H9 (cell line): Measurements from ENCODE around the gene PRLH. TPM values are rescaled to one million over a fixed set of nuclear protein-coding genes. Genes with fewer than 3 reads are reported as not detected.

Experiments used
- DNase-seq: peaks from one replicate; pipeline ENCODE4 v3.0.0-alpha.2; 2017
- H2AFZ ChIP-seq: one replicate; pipeline ENCODE4 v1.6.1; 2013; ENCODE audit warnings: mild to moderate bottlenecking, low read length, control low read depth, moderate library complexity
- H2AK5ac ChIP-seq: 2 replicates; pipeline ENCODE4 v1.6.1; 2013; ENCODE audit warnings: low read length, control low read depth, mixed read lengths; ENCODE audit not compliant: insufficient read length
- H2BK120ac ChIP-seq: one replicate; pipeline ENCODE4 v1.6.1; 2013; ENCODE audit warnings: low read depth, mild to moderate bottlenecking, low read length, control low read depth, inconsistent platforms; ENCODE audit not compliant: poor library complexity, severe bottlenecking
- H2BK12ac ChIP-seq: 2 replicates; pipeline ENCODE4 v1.6.1; 2013; ENCODE audit warnings: low read length, control low read depth, mixed read lengths, low read depth; ENCODE audit not compliant: insufficient read length
- H2BK15ac ChIP-seq: 2 replicates; pipeline ENCODE4 v1.6.1; 2013; ENCODE audit warnings: low read depth, low read length, control low read depth
- H2BK20ac ChIP-seq: one replicate; pipeline ENCODE4 v1.6.1; 2013; ENCODE audit warnings: low read depth, mild to moderate bottlenecking, low read length, control low read depth, inconsistent platforms; ENCODE audit not compliant: poor library complexity, severe bottlenecking
- H2BK5ac ChIP-seq: 2 replicates; pipeline ENCODE4 v1.6.1; 2013; ENCODE audit warnings: low read length, control low read depth, mixed read lengths; ENCODE audit not compliant: insufficient read length
- H3K14ac ChIP-seq: 2 replicates; pipeline ENCODE4 v1.6.1; 2013; ENCODE audit warnings: low read length, control low read depth; ENCODE audit not compliant: insufficient read depth
- H3K18ac ChIP-seq: 2 replicates; pipeline ENCODE4 v1.6.1; 2013; ENCODE audit warnings: low read depth, mild to moderate bottlenecking, mixed read lengths, low read length, control low read depth; ENCODE audit not compliant: insufficient read length
- H3K23ac ChIP-seq: 2 replicates; pipeline ENCODE4 v1.6.1; 2013; ENCODE audit warnings: low read length, control low read depth, mixed read lengths, low read depth; ENCODE audit not compliant: insufficient read length
- H3K23me2 ChIP-seq: 2 replicates; pipeline ENCODE4 v1.6.1; 2013; ENCODE audit warnings: low read depth, mild to moderate bottlenecking, mixed read lengths, low read length, control low read depth; ENCODE audit not compliant: insufficient read length, poor library complexity, severe bottlenecking
- H3K27ac ChIP-seq: 2 replicates; pipeline ENCODE4 v1.5.1; 2013; ENCODE audit warnings: low read length, control low read depth, mixed read lengths, low read depth; ENCODE audit not compliant: insufficient read length
- H3K27me3 ChIP-seq: 2 replicates; pipeline ENCODE4 v1.6.1; 2013; ENCODE audit warnings: low read length, control low read depth, inconsistent platforms; ENCODE audit not compliant: insufficient read depth
- H3K4ac ChIP-seq: 2 replicates; pipeline ENCODE4 v1.6.1; 2013; ENCODE audit warnings: low read depth, mild to moderate bottlenecking, control low read depth, inconsistent platforms, low read length, moderate library complexity
- H3K4me1 ChIP-seq: 2 replicates; pipeline ENCODE4 v1.6.1; 2013; ENCODE audit warnings: low read length, control low read depth, inconsistent platforms; ENCODE audit not compliant: insufficient read depth
- H3K4me2 ChIP-seq: 2 replicates; pipeline ENCODE4 v1.6.1; 2013; ENCODE audit warnings: low read length, control low read depth, mixed read lengths; ENCODE audit not compliant: insufficient read length, insufficient read depth
- H3K56ac ChIP-seq: 2 replicates; pipeline ENCODE4 v1.6.1; 2013; ENCODE audit warnings: low read depth, mild to moderate bottlenecking, mixed read lengths, low read length, control low read depth; ENCODE audit not compliant: insufficient read length
- H3K79me1 ChIP-seq: 2 replicates; pipeline ENCODE4 v1.6.1; 2013; ENCODE audit warnings: low read depth, mild to moderate bottlenecking, moderate library complexity, low read length, control low read depth, inconsistent platforms; ENCODE audit not compliant: insufficient read depth, poor library complexity, severe bottlenecking
- H3K79me2 ChIP-seq: 2 replicates; pipeline ENCODE4 v1.6.1; 2013; ENCODE audit warnings: low read length, control low read depth, inconsistent platforms; ENCODE audit not compliant: insufficient read depth
- H3K9ac ChIP-seq: 2 replicates; pipeline ENCODE4 v1.6.1; 2013; ENCODE audit warnings: low read length, control low read depth, mixed read lengths; ENCODE audit not compliant: insufficient read length; ENCODE audit errors: extremely low read depth
- H3K9me3 ChIP-seq: one replicate; pipeline ENCODE4 v1.6.1; 2013; ENCODE audit warnings: low read depth, low read length, inconsistent platforms; ENCODE audit not compliant: control insufficient read depth
- H3T11ph ChIP-seq: one replicate; pipeline ENCODE4 v1.6.1; 2013; ENCODE audit warnings: mild to moderate bottlenecking, low read length, control low read depth, inconsistent platforms
- H4K20me1 ChIP-seq: one replicate; pipeline ENCODE4 v1.6.1; 2013; ENCODE audit not compliant: control insufficient read depth, insufficient read length, insufficient read depth
- H4K5ac ChIP-seq: 2 replicates; pipeline ENCODE4 v1.6.1; 2013; ENCODE audit warnings: low read depth, mild to moderate bottlenecking, mixed read lengths, low read length, control low read depth; ENCODE audit not compliant: insufficient read length
- H4K8ac ChIP-seq: replicated peaks from 2 replicates; pipeline ENCODE4 v1.6.1; 2013; ENCODE audit warnings: low read length, control low read depth, mixed read lengths, low read depth; ENCODE audit not compliant: insufficient read length
- H4K91ac ChIP-seq: 2 replicates; pipeline ENCODE4 v1.6.1; 2013; ENCODE audit warnings: low read depth, mild to moderate bottlenecking, moderate library complexity, mixed read lengths, low read length, control low read depth; ENCODE audit not compliant: insufficient read length
- H3K27ac Mint-ChIP-seq, 3 experiments: 2 replicates in 2 of 3; 3 replicates in 1 of 3; pipeline ENCODE4 v1.8.0; 2020 to 2021; ENCODE audit warnings: mixed read lengths in 3 of 3, mild to moderate bottlenecking in 1 of 3, moderate library complexity in 1 of 3
- H3K27me3 Mint-ChIP-seq: 2 replicates; pipeline ENCODE4 v1.8.0; 2021; ENCODE audit warnings: low read depth, mild to moderate bottlenecking, moderate library complexity, mixed read lengths
- H3K36me3 Mint-ChIP-seq, 3 experiments: 2 replicates in 2 of 3; 3 replicates in 1 of 3; pipeline ENCODE4 v1.8.0; 2020 to 2021; ENCODE audit warnings: low read depth in 3 of 3, mixed read lengths in 3 of 3; ENCODE audit not compliant: insufficient read depth in 1 of 3
- H3K4me1 Mint-ChIP-seq, 2 experiments: 2 replicates each; pipeline ENCODE4 v1.8.0; 2020; ENCODE audit warnings: mixed read lengths in 2 of 2
- H3K4me3 Mint-ChIP-seq, 2 experiments: 2 replicates in 1 of 2; 3 replicates in 1 of 2; pipeline ENCODE4 v1.8.0; 2020 to 2021; ENCODE audit warnings: mild to moderate bottlenecking in 2 of 2, mixed read lengths in 2 of 2, moderate library complexity in 1 of 2
- H3K9me3 Mint-ChIP-seq, 2 experiments: 2 replicates in 1 of 2; 3 replicates in 1 of 2; pipeline ENCODE4 v1.8.0; 2020; ENCODE audit warnings: mild to moderate bottlenecking in 2 of 2, mixed read lengths in 2 of 2, moderate library complexity in 1 of 2
- WGBS: extraction: QIAGEN DNeasy Blood & Tissue Kit; methylation state at CpG from one replicate; pipeline ENCODE4 v1.1.7; 2013; ENCODE audit warnings: missing lambda C conversion rate, low lambda C conversion rate, mixed read lengths; ENCODE audit not compliant: insufficient read length; ENCODE audit errors: extremely low coverage; 5-methylcytosine and 5-hydroxymethylcytosine counted together
- total RNA-seq: library from RNA; stranded (reverse); gene quantifications from 2 replicates; pipeline ENCODE4 v1.2.1, GENCODE V29; 2021
- TF ChIP-seq, protein P1 (sequence below): fragments of 200-600 bp; sonication (generic); conservative IDR thresholded peaks from 3 replicates; pipeline ENCODE4 v1.8.0; 2021; ENCODE audit warnings: antibody characterized with exemption, mild to moderate bottlenecking

PRLH gene
- total RNA-seq, 1 experiment from 2014 or later: not detected

DNA sequence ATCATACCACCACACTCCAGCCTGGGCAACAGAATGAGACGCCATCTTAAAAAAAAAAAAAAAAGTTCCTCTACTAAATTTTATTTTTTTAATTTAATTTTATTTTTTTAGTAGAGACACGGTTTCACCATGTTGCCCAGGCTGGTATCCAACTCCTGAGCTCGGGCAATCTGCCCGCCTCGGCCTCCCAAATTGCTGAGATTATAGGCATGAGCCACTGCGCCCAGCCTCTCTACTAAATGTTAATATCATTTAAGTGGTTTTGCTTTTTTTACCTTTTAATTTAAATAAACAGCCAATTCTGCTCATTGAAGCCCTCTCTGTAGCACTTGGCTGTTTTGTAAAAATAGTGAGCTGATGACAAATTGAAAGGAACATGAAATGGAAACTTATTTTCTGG is 15.0 kb downstream of the PRLH start:
- no peak overlapping the region for H3K4me2 ChIP-seq
- H3K27ac ChIP-seq: no peak overlapping the region
- H3K9me3 Mint-ChIP-seq: no peaks in the 10 kb centered on the region

More for the DNA sequence above, 15.0 kb downstream of the PRLH start:
- no peaks in the 10 kb centered on the region for H3K23me2 ChIP-seq
- Mint-ChIP-seq H3K36me3 (peaks cover 0 to 26% (median 5%) of the 10 kb centered on the region in 3 experiments; a peak in 4 of 7 replicates), H3K27me3 (no peaks in the 10 kb centered on the region), H3K4me1 (peaks cover 26 to 39% of the 10 kb centered on the region in 2 experiments), H3K27ac (no peak overlapping the region), H3K4me3 (0 out of 5 replicates have a peak overlapping the region, but pooled peaks of 1 of the 2 experiments have one; percentile 50)
- no peak overlapping the region for H3K4ac ChIP-seq
- no peak overlapping the region for H4K5ac ChIP-seq
- no peak overlapping the region for H2AK5ac ChIP-seq
- no peak for DNase-seq
- H4K91ac ChIP-seq: no peak overlapping the region
- H3K27me3 ChIP-seq: no peaks in the 10 kb centered on the region
- no peaks in the 10 kb centered on the region for H4K20me1 ChIP-seq
- H2BK120ac ChIP-seq: no peak overlapping the region
- peaks cover 5% of the 10 kb centered on the region; the same call in 1 of the 2 replicates for H3K4me1 ChIP-seq
- H2BK12ac ChIP-seq: no peak overlapping the region
- H2AFZ ChIP-seq: no peak overlapping the region
- no CpG with 5 or more reads among the region's 6 CpGs for WGBS
- H3K14ac ChIP-seq: no peak overlapping the region
- H3K79me2 ChIP-seq: peaks cover 6% of the 10 kb centered on the region; the same call in 1 of the 2 replicates
- H3K23ac ChIP-seq: no peak overlapping the region
- H2BK15ac ChIP-seq: no peak overlapping the region
- no peak overlapping the region for H3K9ac ChIP-seq
- no peak overlapping the region for H2BK5ac ChIP-seq
- H2BK20ac ChIP-seq: no peak overlapping the region
- no peak overlapping the region for H3K18ac ChIP-seq
- H3T11ph ChIP-seq: no peak overlapping the region
- no peak overlapping the region for H3K56ac ChIP-seq
- no peaks in the 10 kb centered on the region for H3K79me1 ChIP-seq
- TF ChIP-seq, protein P1, sequence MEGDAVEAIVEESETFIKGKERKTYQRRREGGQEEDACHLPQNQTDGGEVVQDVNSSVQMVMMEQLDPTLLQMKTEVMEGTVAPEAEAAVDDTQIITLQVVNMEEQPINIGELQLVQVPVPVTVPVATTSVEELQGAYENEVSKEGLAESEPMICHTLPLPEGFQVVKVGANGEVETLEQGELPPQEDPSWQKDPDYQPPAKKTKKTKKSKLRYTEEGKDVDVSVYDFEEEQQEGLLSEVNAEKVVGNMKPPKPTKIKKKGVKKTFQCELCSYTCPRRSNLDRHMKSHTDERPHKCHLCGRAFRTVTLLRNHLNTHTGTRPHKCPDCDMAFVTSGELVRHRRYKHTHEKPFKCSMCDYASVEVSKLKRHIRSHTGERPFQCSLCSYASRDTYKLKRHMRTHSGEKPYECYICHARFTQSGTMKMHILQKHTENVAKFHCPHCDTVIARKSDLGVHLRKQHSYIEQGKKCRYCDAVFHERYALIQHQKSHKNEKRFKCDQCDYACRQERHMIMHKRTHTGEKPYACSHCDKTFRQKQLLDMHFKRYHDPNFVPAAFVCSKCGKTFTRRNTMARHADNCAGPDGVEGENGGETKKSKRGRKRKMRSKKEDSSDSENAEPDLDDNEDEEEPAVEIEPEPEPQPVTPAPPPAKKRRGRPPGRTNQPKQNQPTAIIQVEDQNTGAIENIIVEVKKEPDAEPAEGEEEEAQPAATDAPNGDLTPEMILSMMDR: no peak
- H4K8ac ChIP-seq: no peak overlapping the region
- H3K9me3 ChIP-seq: no peaks in the 10 kb centered on the region
